H9 (cell line): ENCODE data around the gene DAB1. TPM values are rescaled to one million over a fixed set of nuclear protein-coding genes. Genes with fewer than 3 reads are reported as not detected.

Experiments
- DNase-seq: peaks from one replicate; pipeline ENCODE4 v3.0.0-alpha.2; 2017
- H2AFZ ChIP-seq: one replicate; pipeline ENCODE4 v1.6.1; 2013; ENCODE audit warnings: mild to moderate bottlenecking, low read length, control low read depth, moderate library complexity
- H2AK5ac ChIP-seq: 2 replicates; pipeline ENCODE4 v1.6.1; 2013; ENCODE audit warnings: low read length, control low read depth, mixed read lengths; ENCODE audit not compliant: insufficient read length
- H2BK120ac ChIP-seq: one replicate; pipeline ENCODE4 v1.6.1; 2013; ENCODE audit warnings: low read depth, mild to moderate bottlenecking, low read length, control low read depth, inconsistent platforms; ENCODE audit not compliant: poor library complexity, severe bottlenecking
- H2BK12ac ChIP-seq: 2 replicates; pipeline ENCODE4 v1.6.1; 2013; ENCODE audit warnings: low read length, control low read depth, mixed read lengths, low read depth; ENCODE audit not compliant: insufficient read length
- H2BK15ac ChIP-seq: 2 replicates; pipeline ENCODE4 v1.6.1; 2013; ENCODE audit warnings: low read depth, low read length, control low read depth
- H2BK20ac ChIP-seq: one replicate; pipeline ENCODE4 v1.6.1; 2013; ENCODE audit warnings: low read depth, mild to moderate bottlenecking, low read length, control low read depth, inconsistent platforms; ENCODE audit not compliant: poor library complexity, severe bottlenecking
- H2BK5ac ChIP-seq: 2 replicates; pipeline ENCODE4 v1.6.1; 2013; ENCODE audit warnings: low read length, control low read depth, mixed read lengths; ENCODE audit not compliant: insufficient read length
- H3K14ac ChIP-seq: 2 replicates; pipeline ENCODE4 v1.6.1; 2013; ENCODE audit warnings: low read length, control low read depth; ENCODE audit not compliant: insufficient read depth
- H3K18ac ChIP-seq: 2 replicates; pipeline ENCODE4 v1.6.1; 2013; ENCODE audit warnings: low read depth, mild to moderate bottlenecking, mixed read lengths, low read length, control low read depth; ENCODE audit not compliant: insufficient read length
- H3K23ac ChIP-seq: 2 replicates; pipeline ENCODE4 v1.6.1; 2013; ENCODE audit warnings: low read length, control low read depth, mixed read lengths, low read depth; ENCODE audit not compliant: insufficient read length
- H3K23me2 ChIP-seq: 2 replicates; pipeline ENCODE4 v1.6.1; 2013; ENCODE audit warnings: low read depth, mild to moderate bottlenecking, mixed read lengths, low read length, control low read depth; ENCODE audit not compliant: insufficient read length, poor library complexity, severe bottlenecking
- H3K27ac ChIP-seq: 2 replicates; pipeline ENCODE4 v1.5.1; 2013; ENCODE audit warnings: low read length, control low read depth, mixed read lengths, low read depth; ENCODE audit not compliant: insufficient read length
- H3K27me3 ChIP-seq: 2 replicates; pipeline ENCODE4 v1.6.1; 2013; ENCODE audit warnings: low read length, control low read depth, inconsistent platforms; ENCODE audit not compliant: insufficient read depth
- H3K4ac ChIP-seq: 2 replicates; pipeline ENCODE4 v1.6.1; 2013; ENCODE audit warnings: low read depth, mild to moderate bottlenecking, control low read depth, inconsistent platforms, low read length, moderate library complexity
- H3K4me1 ChIP-seq: 2 replicates; pipeline ENCODE4 v1.6.1; 2013; ENCODE audit warnings: low read length, control low read depth, inconsistent platforms; ENCODE audit not compliant: insufficient read depth
- H3K4me2 ChIP-seq: 2 replicates; pipeline ENCODE4 v1.6.1; 2013; ENCODE audit warnings: low read length, control low read depth, mixed read lengths; ENCODE audit not compliant: insufficient read length, insufficient read depth
- H3K56ac ChIP-seq: 2 replicates; pipeline ENCODE4 v1.6.1; 2013; ENCODE audit warnings: low read depth, mild to moderate bottlenecking, mixed read lengths, low read length, control low read depth; ENCODE audit not compliant: insufficient read length
- H3K79me1 ChIP-seq: 2 replicates; pipeline ENCODE4 v1.6.1; 2013; ENCODE audit warnings: low read depth, mild to moderate bottlenecking, moderate library complexity, low read length, control low read depth, inconsistent platforms; ENCODE audit not compliant: insufficient read depth, poor library complexity, severe bottlenecking
- H3K79me2 ChIP-seq: 2 replicates; pipeline ENCODE4 v1.6.1; 2013; ENCODE audit warnings: low read length, control low read depth, inconsistent platforms; ENCODE audit not compliant: insufficient read depth
- H3K9ac ChIP-seq: 2 replicates; pipeline ENCODE4 v1.6.1; 2013; ENCODE audit warnings: low read length, control low read depth, mixed read lengths; ENCODE audit not compliant: insufficient read length; ENCODE audit errors: extremely low read depth
- H3K9me3 ChIP-seq: one replicate; pipeline ENCODE4 v1.6.1; 2013; ENCODE audit warnings: low read depth, low read length, inconsistent platforms; ENCODE audit not compliant: control insufficient read depth
- H3T11ph ChIP-seq: one replicate; pipeline ENCODE4 v1.6.1; 2013; ENCODE audit warnings: mild to moderate bottlenecking, low read length, control low read depth, inconsistent platforms
- H4K20me1 ChIP-seq: one replicate; pipeline ENCODE4 v1.6.1; 2013; ENCODE audit not compliant: control insufficient read depth, insufficient read length, insufficient read depth
- H4K5ac ChIP-seq: 2 replicates; pipeline ENCODE4 v1.6.1; 2013; ENCODE audit warnings: low read depth, mild to moderate bottlenecking, mixed read lengths, low read length, control low read depth; ENCODE audit not compliant: insufficient read length
- H4K8ac ChIP-seq: replicated peaks from 2 replicates; pipeline ENCODE4 v1.6.1; 2013; ENCODE audit warnings: low read length, control low read depth, mixed read lengths, low read depth; ENCODE audit not compliant: insufficient read length
- H4K91ac ChIP-seq: 2 replicates; pipeline ENCODE4 v1.6.1; 2013; ENCODE audit warnings: low read depth, mild to moderate bottlenecking, moderate library complexity, mixed read lengths, low read length, control low read depth; ENCODE audit not compliant: insufficient read length
- H3K27ac Mint-ChIP-seq, 3 experiments: 2 replicates in 2 of 3; 3 replicates in 1 of 3; pipeline ENCODE4 v1.8.0; 2020 to 2021; ENCODE audit warnings: mixed read lengths in 3 of 3, mild to moderate bottlenecking in 1 of 3, moderate library complexity in 1 of 3
- H3K27me3 Mint-ChIP-seq: 2 replicates; pipeline ENCODE4 v1.8.0; 2021; ENCODE audit warnings: low read depth, mild to moderate bottlenecking, moderate library complexity, mixed read lengths
- H3K36me3 Mint-ChIP-seq, 3 experiments: 2 replicates in 2 of 3; 3 replicates in 1 of 3; pipeline ENCODE4 v1.8.0; 2020 to 2021; ENCODE audit warnings: low read depth in 3 of 3, mixed read lengths in 3 of 3; ENCODE audit not compliant: insufficient read depth in 1 of 3
- H3K4me1 Mint-ChIP-seq, 2 experiments: 2 replicates each; pipeline ENCODE4 v1.8.0; 2020; ENCODE audit warnings: mixed read lengths in 2 of 2
- H3K4me3 Mint-ChIP-seq, 2 experiments: 2 replicates in 1 of 2; 3 replicates in 1 of 2; pipeline ENCODE4 v1.8.0; 2020 to 2021; ENCODE audit warnings: mild to moderate bottlenecking in 2 of 2, mixed read lengths in 2 of 2, moderate library complexity in 1 of 2
- H3K9me3 Mint-ChIP-seq, 2 experiments: 2 replicates in 1 of 2; 3 replicates in 1 of 2; pipeline ENCODE4 v1.8.0; 2020; ENCODE audit warnings: mild to moderate bottlenecking in 2 of 2, mixed read lengths in 2 of 2, moderate library complexity in 1 of 2
- CTCF ChIP-seq: fragments of 200-600 bp; sonication (generic); conservative IDR thresholded peaks from 3 replicates; pipeline ENCODE4 v1.8.0; 2021; ENCODE audit warnings: antibody characterized with exemption, mild to moderate bottlenecking
- WGBS: extraction: QIAGEN DNeasy Blood & Tissue Kit; methylation state at CpG from one replicate; pipeline ENCODE4 v1.1.7; 2013; ENCODE audit warnings: missing lambda C conversion rate, low lambda C conversion rate, mixed read lengths; ENCODE audit not compliant: insufficient read length; ENCODE audit errors: extremely low coverage; 5-methylcytosine and 5-hydroxymethylcytosine counted together
- total RNA-seq: library from RNA; stranded (reverse); gene quantifications from 2 replicates; pipeline ENCODE4 v1.2.1, GENCODE V29; 2021

DAB1 gene
- total RNA-seq, 1 experiment from 2014 or later: 9.3 TPM

- Histone ChIP-seq H3K4me1 (peaks cover 11% of the 10 kb centered on the region), H3K18ac (no peak overlapping the region), H3K79me2 (no peaks in the 10 kb centered on the region), H3K4me2 (no peak overlapping the region), H2BK15ac (no peak overlapping the region), H4K8ac (no peak overlapping the region), H4K20me1 (no peaks in the 10 kb centered on the region), H3K27me3 (no peaks in the 10 kb centered on the region), H3T11ph (no peak overlapping the region), H3K9me3 (no peaks in the 10 kb centered on the region), H3K27ac (no peak overlapping the region), H2BK20ac (no peak overlapping the region), H2BK120ac (no peak overlapping the region), H3K23ac (no peak overlapping the region), H3K56ac (no peak overlapping the region), H3K23me2 (no peaks in the 10 kb centered on the region), H3K9ac (no peak overlapping the region), H2AFZ (no peak overlapping the region), H3K4ac (no peak overlapping the region), H4K91ac (no peak overlapping the region), H2BK12ac (no peak overlapping the region), H2BK5ac (no peak overlapping the region), H3K79me1 (no peaks in the 10 kb centered on the region), H2AK5ac (no peak overlapping the region), H3K14ac (no peak overlapping the region), H4K5ac (no peak overlapping the region)
- no peak for DNase-seq
- Mint-ChIP-seq H3K36me3 (peaks cover 0 to 3% (median 0%) of the 10 kb centered on the region in 3 experiments; a peak in 2 of 7 replicates), H3K4me3 (no peak overlapping the region), H3K4me1 (peaks cover 50 to 51% of the 10 kb centered on the region in 2 experiments), H3K27ac (no peak overlapping the region; a peak in 1 of 7 replicates), H3K27me3 (peaks cover 1% of the 10 kb centered on the region), H3K9me3 (peaks cover 0 to 5% of the 10 kb centered on the region in 2 experiments; a peak in 1 of 5 replicates)
- WGBS: no CpG with 5 or more reads among the region's 1 CpG
- TF ChIP-seq CTCF: no peak
These were observed 265.3 kb downstream of the DAB1 start for GRCh38 chr1:57158604-57158998.
